Measurements from ENCODE around the gene THRB. TPM values are rescaled to one million over a fixed set of nuclear protein-coding genes. Genes with fewer than 3 reads are reported as not detected.

THRB gene
- total RNA-seq, 4 donors from 2014 or later: 6.3 to 10.3 (median 8.5) TPM

- Histone ChIP-seq H3K9me3 (no peaks in the 10 kb centered on the region), H3K27ac (no peak overlapping the region), H3K4me1 (no peaks in the 10 kb centered on the region), H3K36me3 (no peaks in the 10 kb centered on the region), H3K4me3 (no peak overlapping the region), H3K27me3 (no peaks in the 10 kb centered on the region)
- 62 to 65% methylated on average over 3 of the region's 3 CpGs for WGBS, 2 donors
- DNase-seq (ENCODE audit: low spot score in 2 of 2): no peak
- TF ChIP-seq EP300 (IDR thresholded peaks at IDR 0.05) (peak in 1 of 2 donors; percentile 62), CTCF (IDR thresholded peaks at IDR 0.05) (no peak), POLR2A (IDR thresholded peaks at IDR 0.05) (no peak)
Observed at GRCh38 chr3:24506966-24507775, 12.5 kb upstream of the THRB start.

GRCh38 chr3:24505691-24506550 is 11.3 kb upstream of the THRB start:
- Histone ChIP-seq H3K27me3 (no peaks in the 10 kb centered on the region), H3K4me3 (no peak overlapping the region), H3K4me1 (no peaks in the 10 kb centered on the region), H3K36me3 (no peaks in the 10 kb centered on the region), H3K9me3 (no peaks in the 10 kb centered on the region), H3K27ac (no peak overlapping the region)
- no peak for DNase-seq (ENCODE audit: low spot score in 2 of 2)
- 79 to 83% methylated on average over 7 of the region's 7 CpGs for WGBS, 2 donors
- TF ChIP-seq CTCF (IDR thresholded peaks at IDR 0.05) (no peak), EP300 (IDR thresholded peaks at IDR 0.05) (no peak), POLR2A (IDR thresholded peaks at IDR 0.05) (no peak)

GRCh38 chr3:24504772-24505171 is 10.1 kb upstream of the THRB start:
- Histone ChIP-seq H3K9me3 (no peaks in the 10 kb centered on the region), H3K4me1 (no peaks in the 10 kb centered on the region), H3K4me3 (no peak overlapping the region), H3K27me3 (no peaks in the 10 kb centered on the region), H3K27ac (no peak overlapping the region), H3K36me3 (no peaks in the 10 kb centered on the region)
- TF ChIP-seq POLR2A (IDR thresholded peaks at IDR 0.05): no peak
- TF ChIP-seq CTCF (IDR thresholded peaks at IDR 0.05): no peak
- TF ChIP-seq EP300 (IDR thresholded peaks at IDR 0.05): no peak
- DNase-seq (ENCODE audit: low spot score in 2 of 2): no peak

- H3K4me3 ChIP-seq: no peak overlapping the region
- no peaks in the 10 kb centered on the region for H3K27me3 ChIP-seq
- no peaks in the 10 kb centered on the region for H3K36me3 ChIP-seq
- no peaks in the 10 kb centered on the region for H3K9me3 ChIP-seq
- peak overlapping the region in 1 of 4 donors; percentile 40 for H3K27ac ChIP-seq
- no peak for DNase-seq (ENCODE audit: low spot score in 2 of 2)
- WGBS, 2 donors: 89 to 90% methylated on average over 3 of the region's 3 CpGs
- no peaks in the 10 kb centered on the region for H3K4me1 ChIP-seq
- TF ChIP-seq POLR2A (IDR thresholded peaks at IDR 0.05): no peak
- peak in 1 of 2 donors; percentile 14 for TF ChIP-seq EP300 (IDR thresholded peaks at IDR 0.05)
Observed at GRCh38 chr3:24503616-24504113, 9.0 kb upstream of the THRB start.

DNA sequence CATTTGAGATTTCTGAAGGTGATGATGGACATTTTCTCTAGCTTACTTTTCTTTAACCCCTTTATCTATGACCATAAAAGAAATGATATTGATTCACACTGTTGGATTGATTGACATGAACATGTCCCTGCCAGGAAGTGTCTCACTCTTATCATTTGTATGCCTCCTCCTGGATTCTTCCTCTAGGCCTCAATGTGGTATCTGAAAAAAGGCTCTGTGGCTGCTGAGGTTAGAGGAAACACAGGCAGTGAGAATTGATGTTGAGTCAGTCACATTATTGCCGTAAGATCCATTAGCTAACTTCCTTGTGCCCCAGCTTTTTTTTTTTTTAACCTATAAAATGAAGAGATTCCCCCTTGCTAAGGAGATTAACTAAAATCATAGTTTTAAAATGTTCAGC is 8.0 kb upstream of the THRB start:
- Histone ChIP-seq H3K4me3 (no peak overlapping the region), H3K36me3 (no peaks in the 10 kb centered on the region), H3K4me1 (no peaks in the 10 kb centered on the region), H3K9me3 (no peaks in the 10 kb centered on the region), H3K27ac (peak overlapping the region in 1 of 4 donors; percentile 40), H3K27me3 (no peaks in the 10 kb centered on the region)
- TF ChIP-seq POLR2A (IDR thresholded peaks at IDR 0.05) (no peak), EP300 (IDR thresholded peaks at IDR 0.05) (no peak), CTCF (IDR thresholded peaks at IDR 0.05) (no peak)
- no peak for DNase-seq (ENCODE audit: low spot score in 2 of 2)
- WGBS, 2 donors: 57 to 86% methylated on average over 1 of the region's 1 CpG
